Measurements from ENCODE around the gene VPS33B. TPM values are rescaled to one million over a fixed set of nuclear protein-coding genes. Genes with fewer than 3 reads are reported as not detected.

Gene VPS33B
- total RNA-seq, 1 experiment from 2014 or later, result 19.5 TPM

DNA sequence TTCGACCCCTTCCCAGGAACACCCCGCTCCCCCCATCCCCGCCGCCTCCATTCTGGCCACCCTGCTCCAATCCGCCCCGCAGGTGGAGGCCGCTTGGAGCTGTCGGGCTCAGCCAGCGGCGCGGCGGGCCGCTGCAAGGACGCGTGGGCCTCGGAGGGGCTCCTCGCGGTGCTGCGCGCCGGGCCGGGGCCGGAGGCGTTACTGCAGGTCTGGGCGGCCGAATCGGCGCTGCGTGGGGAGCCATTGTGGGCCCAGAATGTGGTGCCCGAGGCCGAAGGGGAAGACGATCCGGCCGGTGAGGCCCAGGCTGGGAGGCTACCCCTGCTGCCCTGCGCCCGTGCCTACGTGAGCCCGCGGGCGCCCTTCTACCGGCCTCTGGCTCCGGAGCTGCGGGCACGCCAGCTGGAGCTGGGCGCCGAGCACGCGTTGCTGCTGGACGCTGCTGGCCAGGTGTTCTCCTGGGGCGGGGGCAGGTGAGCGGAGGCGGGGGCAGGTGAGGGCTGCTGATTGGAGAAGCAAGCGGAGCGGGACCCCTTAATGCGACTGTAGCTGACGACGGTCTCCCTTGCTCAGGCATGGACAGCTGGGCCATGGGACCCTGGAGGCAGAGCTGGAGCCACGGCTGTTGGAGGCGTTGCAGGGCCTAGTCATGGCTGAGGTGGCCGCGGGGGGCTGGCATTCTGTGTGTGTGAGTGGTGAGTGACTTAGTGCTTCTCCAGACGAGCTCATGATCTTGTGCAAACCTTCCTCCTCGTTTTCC is 65.2 kb downstream of the VPS33B start:
- Histone ChIP-seq H3K27ac (ENCODE audit: low read depth, low read length, poor library complexity, severe bottlenecking) (peak overlapping the region; percentile 98), H3K27me3 (replicated peaks; ENCODE audit: insufficient read depth, low read depth, low read length, poor library complexity) (no peaks in the 10 kb centered on the region), H3K36me3 (ENCODE audit: insufficient read depth, low read length, poor library complexity, severe bottlenecking) (peaks cover 42% of the 10 kb centered on the region), H3K4me3 (ENCODE audit: low read depth, low read length, poor library complexity, severe bottlenecking) (peak overlapping the region; percentile 76), H3K4me1 (ENCODE audit: insufficient read depth, low read length, poor library complexity, severe bottlenecking) (peaks cover 15% of the 10 kb centered on the region), H3K9me3 (ENCODE audit: low read depth, low read length, poor library complexity, severe bottlenecking) (no peaks in the 10 kb centered on the region)
- ChIA-PET CTCF (interaction anchor here (0.6 to 2.8 kb wide), 15 partner anchors 9 to 315 kb away, joined by 3 to 21 read pairs (median 5); partner anchors contain the start of gene UNC45A), POLR2A (ENCODE audit: low non-redundant PET) (interaction anchor here (0.6 to 0.7 kb wide), 5 partner anchors 9 to 78 kb away, joined by 3 to 4 read pairs (median 3); no protein-coding TSS in a partner anchor)
- intact Hi-C loops (cut with micrococcal nuclease; ENCODE audit: unreplicated experiment), result loop anchor here (1.0 to 5.0 kb wide), 3 partner anchors 35 to 314 kb away; partner anchors contain the start of gene PRC1
- peak; percentile 51 for DNase-seq (ENCODE audit: low spot score)
- no peak for TF ChIP-seq EZH2 (IDR thresholded peaks at IDR 0.05; ENCODE audit: borderline replicate concordance, low read depth, low read length, poor library complexity, severe bottlenecking)
- TF ChIP-seq, protein P1, sequence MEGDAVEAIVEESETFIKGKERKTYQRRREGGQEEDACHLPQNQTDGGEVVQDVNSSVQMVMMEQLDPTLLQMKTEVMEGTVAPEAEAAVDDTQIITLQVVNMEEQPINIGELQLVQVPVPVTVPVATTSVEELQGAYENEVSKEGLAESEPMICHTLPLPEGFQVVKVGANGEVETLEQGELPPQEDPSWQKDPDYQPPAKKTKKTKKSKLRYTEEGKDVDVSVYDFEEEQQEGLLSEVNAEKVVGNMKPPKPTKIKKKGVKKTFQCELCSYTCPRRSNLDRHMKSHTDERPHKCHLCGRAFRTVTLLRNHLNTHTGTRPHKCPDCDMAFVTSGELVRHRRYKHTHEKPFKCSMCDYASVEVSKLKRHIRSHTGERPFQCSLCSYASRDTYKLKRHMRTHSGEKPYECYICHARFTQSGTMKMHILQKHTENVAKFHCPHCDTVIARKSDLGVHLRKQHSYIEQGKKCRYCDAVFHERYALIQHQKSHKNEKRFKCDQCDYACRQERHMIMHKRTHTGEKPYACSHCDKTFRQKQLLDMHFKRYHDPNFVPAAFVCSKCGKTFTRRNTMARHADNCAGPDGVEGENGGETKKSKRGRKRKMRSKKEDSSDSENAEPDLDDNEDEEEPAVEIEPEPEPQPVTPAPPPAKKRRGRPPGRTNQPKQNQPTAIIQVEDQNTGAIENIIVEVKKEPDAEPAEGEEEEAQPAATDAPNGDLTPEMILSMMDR (conservative IDR thresholded peaks at IDR 0.05; ENCODE audit: low read depth, low read length), result no peak
- no TSS peak for BruUV-seq (replicated peaks)

DNA sequence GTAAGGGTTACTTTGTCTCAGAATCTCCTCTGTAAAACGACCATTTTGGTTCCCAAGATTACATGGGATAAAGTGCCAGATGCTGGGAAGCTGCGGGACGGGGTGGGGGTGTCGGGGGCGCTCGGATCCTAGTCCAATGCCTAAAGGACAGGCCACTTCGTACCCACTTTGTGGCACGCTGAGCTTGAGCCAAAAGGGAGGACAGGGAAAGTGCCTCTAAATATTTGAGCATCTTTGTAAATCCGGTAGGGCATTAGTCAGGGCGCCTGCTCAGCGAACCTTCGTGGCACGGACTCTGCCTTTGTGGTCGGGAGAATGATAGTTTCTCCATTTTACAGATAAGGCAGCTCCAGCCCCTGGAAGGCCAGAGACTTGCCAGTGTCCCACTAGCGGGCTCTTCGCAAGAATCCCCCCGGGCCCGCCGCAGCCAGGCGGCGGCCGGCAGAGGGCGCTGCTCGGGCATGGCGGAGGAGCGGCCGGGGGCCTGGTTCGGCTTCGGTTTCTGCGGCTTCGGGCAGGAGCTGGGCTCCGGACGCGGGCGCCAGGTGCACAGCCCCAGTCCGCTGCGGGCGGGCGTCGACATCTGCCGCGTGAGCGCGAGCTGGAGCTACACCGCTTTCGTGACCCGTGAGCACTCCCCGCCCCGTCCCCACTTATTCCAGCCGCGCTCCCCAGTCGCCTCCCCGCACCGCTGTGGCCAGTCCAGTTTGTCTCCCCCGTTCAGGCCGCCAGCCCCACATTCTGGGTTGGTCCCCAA is 65.9 kb downstream of the VPS33B start:
- POLR2A ChIA-PET (ENCODE audit: low non-redundant PET), result no interaction called here
- Histone ChIP-seq H3K36me3 (ENCODE audit: insufficient read depth, low read length, poor library complexity, severe bottlenecking) (peaks cover 34% of the 10 kb centered on the region), H3K4me1 (ENCODE audit: insufficient read depth, low read length, poor library complexity, severe bottlenecking) (peaks cover 15% of the 10 kb centered on the region), H3K27me3 (replicated peaks; ENCODE audit: insufficient read depth, low read depth, low read length, poor library complexity) (no peaks in the 10 kb centered on the region), H3K27ac (ENCODE audit: low read depth, low read length, poor library complexity, severe bottlenecking) (peak overlapping the region; percentile 98), H3K9me3 (ENCODE audit: low read depth, low read length, poor library complexity, severe bottlenecking) (no peaks in the 10 kb centered on the region), H3K4me3 (ENCODE audit: low read depth, low read length, poor library complexity, severe bottlenecking) (peak overlapping the region; percentile 76)
- intact Hi-C loops (cut with micrococcal nuclease; ENCODE audit: unreplicated experiment), result loop anchor here (1.0 to 5.0 kb wide), 3 partner anchors 36 to 314 kb away; partner anchors contain the start of gene PRC1
- BruUV-seq (replicated peaks), result no TSS peak
- CTCF ChIA-PET, result interaction anchor here (0.7 to 2.8 kb wide), 17 partner anchors 9 to 809 kb away, joined by 3 to 26 read pairs (median 6); partner anchors contain the start of genes HDDC3 and UNC45A
- TF ChIP-seq, protein P1 (conservative IDR thresholded peaks at IDR 0.05; ENCODE audit: low read depth, low read length), result peak; percentile 93
- TF ChIP-seq EZH2 (IDR thresholded peaks at IDR 0.05; ENCODE audit: borderline replicate concordance, low read depth, low read length, poor library complexity, severe bottlenecking), result no peak
- DNase-seq (ENCODE audit: low spot score), result peak; percentile 89

DNA sequence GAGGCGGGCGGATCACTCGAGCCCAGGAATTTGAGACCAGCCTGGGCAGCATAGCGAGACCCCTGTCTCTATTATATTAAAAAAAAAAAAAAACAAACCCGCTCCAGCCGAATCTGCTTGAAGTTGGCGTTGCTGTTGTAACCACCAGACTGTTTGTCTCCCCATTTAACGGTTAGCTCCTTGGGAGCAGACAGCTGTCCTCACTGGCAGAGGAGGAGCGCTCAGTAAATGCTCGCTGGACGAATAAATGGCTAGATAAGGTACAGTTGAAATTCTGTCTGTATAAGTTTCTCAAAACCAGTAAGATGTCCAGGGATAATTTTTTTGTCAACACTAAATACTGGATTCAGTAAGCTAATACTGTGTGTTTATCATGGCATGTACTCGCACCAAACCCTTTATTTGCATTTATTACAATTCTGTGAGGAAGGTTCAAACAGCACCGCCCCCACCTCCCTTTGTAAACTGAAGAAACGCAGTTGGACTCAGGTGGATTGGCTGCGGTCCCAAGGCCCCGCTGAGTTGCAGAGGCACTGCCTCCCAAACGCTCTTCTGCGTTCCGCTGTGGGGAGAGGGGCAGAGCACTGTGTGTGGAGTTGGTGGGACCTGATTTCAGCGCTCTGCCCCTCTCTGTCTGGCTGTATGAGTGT is 66.6 kb downstream of the VPS33B start:
- DNase-seq (ENCODE audit: low spot score), result peak; percentile 55
- Histone ChIP-seq H3K9me3 (ENCODE audit: low read depth, low read length, poor library complexity, severe bottlenecking) (no peaks in the 10 kb centered on the region), H3K36me3 (ENCODE audit: insufficient read depth, low read length, poor library complexity, severe bottlenecking) (peaks cover 34% of the 10 kb centered on the region), H3K4me3 (ENCODE audit: low read depth, low read length, poor library complexity, severe bottlenecking) (peak overlapping the region; percentile 76), H3K27me3 (replicated peaks; ENCODE audit: insufficient read depth, low read depth, low read length, poor library complexity) (no peaks in the 10 kb centered on the region), H3K4me1 (ENCODE audit: insufficient read depth, low read length, poor library complexity, severe bottlenecking) (peaks cover 15% of the 10 kb centered on the region), H3K27ac (ENCODE audit: low read depth, low read length, poor library complexity, severe bottlenecking) (peak overlapping the region; percentile 98)
- TF ChIP-seq, protein P1 (conservative IDR thresholded peaks at IDR 0.05; ENCODE audit: low read depth, low read length), result no peak
- TF ChIP-seq EZH2 (IDR thresholded peaks at IDR 0.05; ENCODE audit: borderline replicate concordance, low read depth, low read length, poor library complexity, severe bottlenecking), result no peak
- POLR2A ChIA-PET (ENCODE audit: low non-redundant PET), result interaction anchor here (0.5 kb wide), 1 partner anchor 641 kb away, joined by 10 read pairs; no protein-coding TSS in a partner anchor
- intact Hi-C loops (cut with micrococcal nuclease; ENCODE audit: unreplicated experiment), result loop anchor here (1.0 to 5.0 kb wide), 3 partner anchors 20 to 315 kb away; partner anchors contain the start of genes PRC1 and UNC45A
- BruUV-seq (replicated peaks), result TSS peak; percentile 48
- CTCF ChIA-PET, result interaction anchor here (0.7 to 1.7 kb wide), 10 partner anchors 8 to 808 kb away, joined by 3 to 26 read pairs (median 8); partner anchors contain the start of genes HDDC3 and UNC45A
